Measurements from ENCODE around the gene GNAI3.
"Not testable (repeated sequence)": the region's sequence is repeated elsewhere in the genome, so short reads cannot be mapped to it uniquely, and the experiment has no call there.

The GNAI3 gene

DNA sequence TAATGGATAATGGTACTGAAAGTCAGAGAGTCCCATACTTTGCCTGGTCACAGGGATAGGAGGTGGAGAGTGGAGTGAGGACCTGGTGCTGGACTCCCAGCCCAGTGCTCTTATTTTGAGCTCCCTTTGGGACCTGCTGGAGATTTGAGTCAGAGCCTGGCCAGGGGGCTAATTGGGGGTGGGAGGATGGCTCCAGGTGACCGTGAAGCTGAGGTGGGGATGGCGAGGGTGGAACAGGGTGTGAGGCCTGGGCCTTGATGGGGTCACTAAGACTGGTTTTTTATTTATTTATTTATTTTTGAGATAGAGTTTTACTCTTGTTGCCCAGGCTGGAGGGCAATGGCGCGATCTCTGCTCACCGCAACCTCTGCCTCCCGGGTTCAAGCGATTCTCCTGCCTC is 89.0 kb downstream of the GNAI3 start:
- no peak for DNase-seq (ENCODE audit: low spot score)

DNA sequence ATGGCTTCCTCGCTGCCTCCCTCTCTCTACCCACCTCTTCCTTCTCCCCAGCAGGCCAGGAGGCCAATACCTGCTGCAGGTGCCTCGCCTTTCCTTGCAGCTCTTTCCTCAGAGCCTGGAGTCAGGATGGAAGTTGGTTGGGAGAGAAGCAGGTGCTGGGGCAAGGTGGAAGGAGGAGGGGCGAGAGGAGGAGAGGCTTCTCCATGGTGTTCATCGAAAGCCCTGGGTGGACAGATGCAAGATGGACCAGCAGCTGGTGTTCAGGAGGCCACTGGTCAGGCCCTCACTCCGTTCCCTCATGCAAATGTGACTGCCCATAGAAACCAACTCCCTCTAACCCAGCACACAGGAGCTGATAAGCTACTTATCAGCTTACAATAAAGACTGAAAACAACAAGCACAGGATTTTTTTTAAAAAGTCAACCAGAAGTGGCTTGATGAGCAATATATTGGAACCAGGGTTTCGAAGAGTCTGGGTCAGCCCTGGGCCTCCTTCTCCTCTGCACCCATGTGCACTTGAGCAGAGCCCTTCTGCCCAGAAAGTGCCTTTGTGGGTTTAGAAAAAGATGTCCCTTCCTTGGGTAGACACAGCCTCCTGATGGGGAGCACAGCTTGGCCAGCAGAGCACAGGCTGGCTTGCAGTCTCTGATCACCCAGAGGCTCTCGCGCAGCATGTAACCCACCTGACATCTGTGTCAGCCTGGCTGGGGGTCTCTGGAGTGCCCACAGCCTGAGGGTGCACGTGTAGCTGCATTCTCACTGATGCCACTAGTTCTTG is 90.8 kb downstream of the GNAI3 start:
- no peak for DNase-seq (ENCODE audit: low spot score)

DNA sequence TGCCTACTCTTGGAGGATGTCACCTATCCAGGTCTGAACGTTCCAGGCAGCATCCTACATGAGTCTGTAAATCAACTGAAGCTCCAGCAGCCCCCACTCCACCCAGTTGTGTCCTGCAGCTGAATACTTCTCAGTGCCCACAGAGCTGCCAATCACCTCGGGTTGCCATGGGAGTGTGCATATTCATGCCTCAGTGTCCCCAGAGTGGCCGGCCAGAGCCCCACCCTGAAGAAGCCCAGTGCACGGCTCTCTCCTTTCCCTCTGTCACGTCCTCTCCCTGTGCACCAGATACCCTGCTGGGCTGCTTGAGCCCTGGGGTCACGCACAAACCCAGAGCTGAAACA is 91.4 kb downstream of the GNAI3 start:
- DNase-seq (ENCODE audit: low spot score) = no peak

DNA sequence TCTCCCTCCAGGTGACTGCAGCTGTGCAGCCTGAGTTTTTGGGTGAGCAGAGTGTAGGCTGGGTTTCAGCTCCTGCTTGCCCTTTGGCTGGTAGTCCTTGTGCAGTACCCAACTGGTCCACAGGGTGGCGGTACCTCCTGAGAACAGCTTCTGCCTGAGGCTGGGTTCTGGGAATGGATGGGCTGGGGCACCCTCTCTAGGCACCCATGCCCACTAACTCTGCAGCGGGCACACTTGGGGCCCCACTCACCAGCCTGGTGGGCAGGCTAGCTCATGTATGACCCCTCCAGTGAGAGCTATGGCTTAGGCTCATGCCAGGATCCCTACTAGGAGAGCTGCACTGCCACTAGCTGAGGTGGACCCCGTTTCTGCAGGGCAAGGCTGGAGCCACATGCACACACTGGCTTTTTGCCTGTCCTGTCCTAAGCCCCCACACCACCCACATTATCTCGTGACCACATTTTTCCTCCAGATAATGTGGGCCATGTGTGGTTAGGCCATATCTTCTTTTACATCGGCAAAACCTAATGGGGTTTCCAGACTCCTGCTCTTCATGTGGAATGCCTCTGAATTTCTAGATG is 92.0 kb downstream of the GNAI3 start:
- peak; percentile 83 for DNase-seq (ENCODE audit: low spot score)

DNA sequence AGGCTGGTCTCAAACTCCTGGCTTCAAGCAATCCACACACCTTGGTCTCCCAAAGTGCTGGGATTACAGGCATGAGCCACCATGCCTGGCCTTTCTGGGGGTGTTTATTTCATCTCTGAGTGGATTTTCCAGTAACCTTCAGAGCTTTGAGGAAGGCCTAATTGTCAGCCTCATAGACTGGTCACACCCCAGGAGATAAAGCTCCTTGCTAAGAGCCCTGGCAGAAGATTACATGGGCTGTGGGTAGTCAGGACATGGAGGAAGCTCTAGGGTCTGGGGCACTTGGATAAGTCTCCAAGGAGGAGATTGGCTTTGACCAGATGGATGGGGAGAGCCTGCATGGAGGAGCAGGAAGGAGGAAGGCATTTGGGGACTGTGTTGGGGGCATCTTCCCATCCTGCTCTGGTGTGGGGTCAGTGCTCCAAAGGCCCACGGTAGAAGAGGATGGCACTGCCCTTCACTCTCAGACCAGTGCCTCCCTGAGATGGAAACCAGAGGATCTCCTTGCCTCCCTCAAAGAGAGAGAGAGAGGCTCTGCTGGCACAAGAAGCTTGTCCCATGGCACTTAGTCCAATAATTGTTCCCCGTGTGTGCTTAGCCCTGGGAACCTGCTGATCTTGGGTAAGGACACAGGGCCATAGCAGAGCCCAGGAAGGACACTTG is 92.8 kb downstream of the GNAI3 start:
- DNase-seq (ENCODE audit: low spot score) = no peak

DNA sequence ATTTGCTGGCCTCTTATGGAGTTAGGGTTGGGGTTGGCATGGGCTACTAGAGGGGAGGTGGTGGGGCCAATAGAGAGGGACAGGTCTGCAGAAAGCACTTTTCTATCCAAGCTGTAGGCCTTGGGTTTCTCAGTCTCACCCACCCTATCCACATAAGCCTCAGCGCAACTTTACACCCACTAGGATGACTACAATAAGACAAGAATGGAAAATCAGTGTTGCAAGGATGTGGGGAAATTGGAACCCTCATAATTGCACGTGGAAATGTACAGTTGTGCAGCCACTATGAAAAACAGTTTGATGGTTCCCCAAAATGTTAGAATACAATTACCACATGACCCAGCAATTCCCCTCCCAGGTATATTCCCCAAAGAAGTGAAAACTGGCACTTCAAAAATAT is 93.4 kb downstream of the GNAI3 start:
- DNase-seq (ENCODE audit: low spot score) = no peak

DNA sequence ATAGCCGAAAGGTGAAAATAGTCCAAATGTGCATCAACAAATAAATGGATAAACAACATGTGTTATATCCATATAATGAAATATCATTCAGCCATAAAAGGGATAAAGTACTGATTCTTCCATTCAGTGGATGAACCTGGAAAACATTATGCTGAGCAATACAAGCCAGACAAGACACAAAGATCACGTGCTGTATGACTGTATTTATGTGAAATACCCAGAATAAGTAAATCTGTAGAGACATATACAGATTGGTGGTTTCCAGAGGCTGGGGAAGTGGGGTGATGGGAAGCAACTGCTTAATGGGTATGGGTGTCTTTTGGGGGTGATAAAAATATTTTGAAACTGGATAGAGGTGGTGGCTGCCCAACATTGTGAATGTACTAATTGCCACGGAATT is 94.2 kb downstream of the GNAI3 start:
- DNase-seq (ENCODE audit: low spot score) = no peak

DNA sequence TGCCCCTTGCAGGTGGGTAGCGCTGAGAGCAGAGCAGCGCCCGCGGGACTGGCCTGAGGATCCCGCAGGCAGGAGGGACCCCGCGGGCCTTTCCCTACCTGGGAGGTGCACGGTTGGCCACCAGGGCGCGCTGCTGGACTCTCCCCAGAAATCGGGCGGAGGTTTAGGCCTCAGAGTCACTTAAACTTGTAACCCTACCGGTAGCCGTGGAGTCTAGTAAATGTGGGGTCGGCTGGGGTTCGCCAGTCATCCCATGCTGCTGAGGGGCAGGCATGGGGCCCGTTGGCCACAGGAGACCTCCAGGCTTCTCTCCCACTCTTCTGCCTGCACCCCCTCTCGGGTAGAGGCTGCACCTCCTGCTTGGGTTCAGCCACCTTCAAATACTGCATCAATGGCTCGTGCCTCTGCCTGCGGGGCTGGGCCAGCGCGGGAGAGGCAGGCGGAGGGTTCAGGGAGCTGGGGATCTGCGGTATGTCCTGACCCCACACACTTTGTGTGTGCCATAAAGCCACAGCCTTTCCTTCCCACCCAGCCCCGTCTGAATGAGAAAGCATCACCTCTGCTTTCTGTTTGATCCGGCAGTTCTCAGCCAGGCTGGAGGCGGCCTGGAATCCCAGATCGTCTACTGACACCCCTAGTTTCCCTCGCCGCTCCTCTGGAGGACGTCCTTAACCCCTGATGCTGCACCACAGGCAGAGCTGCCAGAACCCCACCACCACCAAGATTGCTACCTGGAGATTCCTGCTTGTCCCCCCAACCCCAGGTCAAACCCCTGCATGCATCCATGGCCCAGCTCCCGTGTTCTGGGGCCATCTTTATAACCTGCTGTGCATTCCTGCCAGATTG is 95.2 kb downstream of the GNAI3 start:
- DNase-seq (ENCODE audit: low spot score) = peak; percentile 82

DNA sequence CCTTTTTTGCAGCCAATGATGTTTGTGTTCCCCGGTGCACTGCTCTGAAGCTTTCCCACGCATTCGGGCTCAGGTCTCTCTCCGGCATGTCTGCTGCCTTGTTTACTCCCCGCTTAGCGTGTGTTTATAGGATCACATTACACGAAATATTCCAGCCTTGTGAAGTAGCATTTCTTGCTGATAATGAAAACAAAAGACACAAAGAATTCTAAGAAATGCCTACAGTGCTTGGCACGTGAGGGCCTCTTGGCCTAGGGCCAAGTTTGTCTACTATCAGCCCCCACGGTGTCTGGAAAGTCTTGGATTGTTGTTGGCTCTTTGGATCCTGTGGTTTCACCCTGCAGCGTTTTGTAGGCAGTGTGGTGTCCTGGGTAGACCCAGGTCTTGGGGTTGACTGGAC is 96.3 kb downstream of the GNAI3 start:
- no peak for DNase-seq (ENCODE audit: low spot score)

DNA sequence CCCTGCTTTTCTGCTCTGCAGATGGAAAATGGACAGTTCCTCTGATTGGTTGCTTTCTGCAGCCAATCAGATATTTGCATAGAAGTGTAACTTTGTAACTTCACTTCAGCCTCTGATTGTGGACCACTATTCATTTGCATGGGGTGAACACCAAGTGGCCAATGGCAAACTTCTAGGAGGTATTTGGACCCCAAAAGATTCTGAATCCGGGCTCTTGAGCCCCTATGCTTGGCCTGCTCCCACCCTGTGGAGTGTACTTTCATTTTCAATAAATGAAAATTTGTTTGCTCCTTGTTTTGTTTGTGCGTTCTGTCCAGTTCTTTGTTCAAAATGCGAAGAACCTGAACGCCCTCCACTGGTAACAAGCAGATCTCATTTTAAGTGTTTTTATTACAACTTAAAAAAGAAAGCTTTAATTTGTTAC is 101.1 kb downstream of the GNAI3 start:
- no peak for DNase-seq (ENCODE audit: low spot score)

DNA sequence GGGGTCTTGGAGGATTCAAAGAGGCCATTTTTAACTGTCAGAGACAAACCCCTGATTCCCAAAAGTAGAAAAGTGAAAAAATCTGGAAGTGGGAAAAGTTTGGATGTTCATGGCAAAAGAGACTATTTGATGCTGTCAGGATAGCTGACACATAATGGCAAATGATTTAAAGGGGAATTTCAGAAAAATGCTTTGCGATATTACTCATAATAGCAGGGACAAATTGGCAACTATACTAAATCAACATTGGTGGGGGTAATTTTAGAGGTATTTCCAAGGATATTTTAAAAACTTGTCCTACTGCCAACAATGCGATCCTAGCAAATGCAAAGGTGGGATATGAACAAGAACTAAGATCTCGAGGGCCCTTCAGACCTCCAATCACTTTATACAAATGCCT is 102.2 kb downstream of the GNAI3 start:
- DNase-seq (ENCODE audit: low spot score) = no peak

DNA sequence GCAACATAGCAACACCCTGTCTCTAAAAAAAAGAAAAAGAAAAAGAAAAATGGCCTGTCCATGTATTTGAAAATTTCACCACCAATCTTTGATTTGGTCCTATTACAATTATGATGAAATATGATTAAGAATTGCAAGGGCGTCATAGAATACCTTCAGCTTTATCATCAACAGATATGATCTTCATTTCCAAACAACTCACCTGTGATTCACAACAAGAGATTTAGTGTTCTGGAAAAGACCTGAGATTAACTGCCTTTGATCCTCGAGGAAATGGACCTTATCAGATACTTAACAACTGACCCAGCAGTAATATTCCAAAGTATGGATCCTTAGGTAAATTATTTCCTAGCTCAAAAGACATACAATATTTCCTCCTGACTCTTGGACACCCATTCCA is 104.0 kb downstream of the GNAI3 start:
- no peak for DNase-seq (ENCODE audit: low spot score)

DNA sequence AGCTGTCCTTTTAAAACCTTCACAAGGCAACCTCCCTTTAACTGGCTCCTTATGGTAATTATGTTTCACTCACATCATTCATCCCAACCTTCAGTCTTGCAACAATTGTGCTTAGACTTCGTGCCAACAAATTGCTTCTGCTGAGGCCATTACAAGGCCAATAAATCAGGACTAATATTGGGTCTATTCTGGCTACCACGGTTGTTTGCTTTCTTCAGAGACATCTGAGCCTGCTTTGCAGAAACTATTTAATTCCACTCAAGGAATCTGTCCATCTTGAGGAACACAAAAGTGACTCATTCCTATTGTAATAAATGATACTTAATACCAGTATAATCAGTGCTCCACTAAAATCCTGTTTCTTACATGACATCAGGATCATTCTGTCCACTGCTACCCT is 104.9 kb downstream of the GNAI3 start:
- DNase-seq (ENCODE audit: low spot score) = no peak

DNA sequence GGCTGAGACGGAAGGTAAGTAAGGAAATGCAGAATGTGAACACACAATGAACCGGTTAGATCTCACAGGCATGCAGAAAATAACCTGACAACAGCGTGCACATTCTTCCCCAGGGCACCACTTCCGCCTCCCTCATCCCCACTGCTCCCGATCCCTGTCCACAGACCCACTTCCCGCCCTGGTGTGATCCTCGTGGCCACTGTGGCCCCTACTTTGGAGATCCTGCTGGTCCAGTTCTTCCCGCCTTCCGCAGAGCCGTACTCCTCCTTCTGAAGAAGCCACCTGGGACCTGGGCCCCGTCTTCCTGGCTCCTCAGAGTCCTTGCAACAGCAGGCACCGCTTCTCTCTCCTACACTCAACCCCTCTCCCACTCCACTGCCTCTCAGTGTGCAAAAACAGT is 106.1 kb downstream of the GNAI3 start:
- DNase-seq (ENCODE audit: low spot score) = no peak

DNA sequence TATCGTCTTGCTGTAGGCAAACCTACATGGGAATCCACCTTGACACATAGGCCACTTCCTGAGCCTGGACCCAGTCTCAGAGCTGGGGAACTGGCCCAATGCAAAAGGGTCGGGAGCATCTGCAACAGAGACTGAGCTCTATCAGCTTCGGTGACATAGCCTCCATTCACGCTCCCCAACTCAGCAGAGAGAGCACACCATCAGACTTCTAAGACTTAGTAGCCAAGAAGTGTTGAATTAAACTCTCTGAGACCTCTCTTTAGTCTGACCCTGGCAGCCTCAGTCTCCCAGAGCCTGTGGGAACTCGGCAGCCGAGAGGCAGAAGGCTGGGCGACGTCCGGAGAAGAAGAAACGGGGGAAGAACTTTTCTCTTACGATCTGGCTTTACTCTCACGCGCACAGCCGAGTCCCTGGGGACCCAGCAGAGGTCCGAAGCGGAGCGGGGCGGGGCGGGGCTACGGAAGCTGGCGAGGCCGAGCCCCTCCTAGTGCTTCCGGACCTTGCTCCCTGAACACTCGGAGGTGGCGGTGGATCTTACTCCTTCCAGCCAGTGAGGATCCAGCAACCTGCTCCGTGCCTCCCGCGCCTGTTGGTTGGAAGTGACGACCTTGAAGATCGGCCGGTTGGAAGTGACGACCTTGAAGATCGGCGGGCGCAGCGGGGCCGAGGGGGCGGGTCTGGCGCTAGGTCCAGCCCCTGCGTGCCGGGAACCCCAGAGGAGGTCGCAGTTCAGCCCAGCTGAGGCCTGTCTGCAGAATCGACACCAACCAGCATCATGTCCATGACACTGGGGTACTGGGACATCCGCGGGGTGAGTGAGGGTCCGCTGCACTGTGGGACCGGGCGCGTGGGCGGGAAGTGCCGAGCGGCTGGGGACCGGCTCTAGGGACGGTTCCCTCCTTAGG is 107.5 kb downstream of the GNAI3 start, which contains the start of gene GSTM4:
Gene GSTM4 (plus strand): TSS at position 485 of the 905 bp plus-strand sequence. CDS start 291 bp downstream, at position 776.
- peak; percentile 53 for DNase-seq (ENCODE audit: low spot score)

DNA sequence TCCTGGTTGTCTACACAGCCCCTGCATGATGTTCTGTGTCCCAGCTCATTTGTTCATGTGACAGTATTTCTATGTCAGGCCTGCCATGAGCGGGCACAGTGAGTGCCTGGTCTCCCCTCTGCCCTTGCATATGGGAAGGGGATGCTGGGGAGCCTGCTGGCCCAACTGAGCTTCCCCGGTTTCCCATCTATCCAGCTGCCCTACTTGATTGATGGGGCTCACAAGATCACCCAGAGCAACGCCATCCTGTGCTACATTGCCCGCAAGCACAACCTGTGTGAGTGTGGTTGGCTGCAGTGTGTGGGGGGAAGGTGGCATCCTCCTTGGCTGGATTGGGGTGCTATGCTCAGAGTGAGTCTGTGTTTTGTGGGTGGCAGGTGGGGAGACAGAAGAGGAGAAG is 109.0 kb downstream of the GNAI3 start:
- no peak for DNase-seq (ENCODE audit: low spot score)

DNA sequence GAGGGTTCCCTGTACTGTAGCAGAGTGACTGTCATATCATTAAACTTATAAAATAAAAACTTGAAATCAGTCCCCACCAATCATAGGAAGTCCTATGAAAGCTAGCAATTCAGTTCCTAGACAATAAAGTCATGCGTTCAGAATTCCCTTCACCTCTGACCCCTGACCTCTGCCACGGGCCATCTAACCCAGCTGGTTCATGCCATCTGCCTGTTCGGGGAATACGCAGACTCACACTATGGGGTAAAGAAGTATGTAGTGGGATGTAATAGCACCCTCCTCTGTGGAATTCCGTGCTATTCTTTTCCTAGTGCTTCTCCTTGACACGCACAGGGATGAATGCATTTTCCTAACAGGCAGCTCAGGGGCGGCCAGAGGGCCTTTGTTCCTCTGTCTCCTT is 109.6 kb downstream of the GNAI3 start:
- DNase-seq (ENCODE audit: low spot score) = no peak

DNA sequence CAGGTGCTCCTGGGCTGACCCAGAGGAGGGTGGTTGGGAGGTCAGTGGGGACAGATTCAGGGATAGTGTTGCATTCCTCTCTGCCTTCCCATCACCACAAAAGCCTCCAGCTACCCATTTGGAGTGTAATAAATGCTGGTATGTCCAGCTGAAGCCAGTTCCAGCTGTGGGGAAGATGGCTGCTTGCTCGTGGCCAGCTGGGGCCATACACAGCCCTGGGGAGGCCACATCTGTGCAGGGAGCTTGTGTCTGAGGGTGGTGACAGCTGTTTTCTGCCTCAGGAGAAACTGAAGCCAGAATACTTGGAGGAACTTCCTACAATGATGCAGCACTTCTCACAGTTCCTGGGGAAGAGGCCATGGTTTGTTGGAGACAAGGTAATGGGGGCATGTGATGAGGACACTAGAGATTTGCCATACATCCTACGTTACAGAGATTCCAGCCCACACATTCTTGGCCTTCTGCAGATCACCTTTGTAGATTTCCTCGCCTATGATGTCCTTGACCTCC is 110.2 kb downstream of the GNAI3 start:
- no peak for DNase-seq (ENCODE audit: low spot score)

DNA sequence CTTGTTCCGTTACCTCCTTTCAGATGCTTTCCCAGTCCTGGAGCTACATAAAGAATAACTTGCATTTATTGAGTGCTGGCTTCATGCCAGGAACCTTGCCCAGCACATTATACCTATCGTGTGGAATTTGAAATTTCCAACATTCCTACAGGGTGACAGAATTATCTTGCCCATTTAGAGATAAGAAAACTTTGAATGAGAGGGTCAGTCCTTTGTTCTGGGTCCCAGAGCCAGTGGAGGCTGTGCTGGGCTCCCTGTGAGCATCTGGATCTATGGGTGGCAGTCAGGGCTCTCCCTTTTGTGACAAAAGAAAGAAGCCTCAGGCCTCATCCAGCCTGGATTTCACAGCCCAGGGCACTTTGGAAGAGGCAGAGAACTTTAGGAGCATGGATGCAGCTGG is 110.7 kb downstream of the GNAI3 start:
- DNase-seq (ENCODE audit: low spot score) = no peak

DNA sequence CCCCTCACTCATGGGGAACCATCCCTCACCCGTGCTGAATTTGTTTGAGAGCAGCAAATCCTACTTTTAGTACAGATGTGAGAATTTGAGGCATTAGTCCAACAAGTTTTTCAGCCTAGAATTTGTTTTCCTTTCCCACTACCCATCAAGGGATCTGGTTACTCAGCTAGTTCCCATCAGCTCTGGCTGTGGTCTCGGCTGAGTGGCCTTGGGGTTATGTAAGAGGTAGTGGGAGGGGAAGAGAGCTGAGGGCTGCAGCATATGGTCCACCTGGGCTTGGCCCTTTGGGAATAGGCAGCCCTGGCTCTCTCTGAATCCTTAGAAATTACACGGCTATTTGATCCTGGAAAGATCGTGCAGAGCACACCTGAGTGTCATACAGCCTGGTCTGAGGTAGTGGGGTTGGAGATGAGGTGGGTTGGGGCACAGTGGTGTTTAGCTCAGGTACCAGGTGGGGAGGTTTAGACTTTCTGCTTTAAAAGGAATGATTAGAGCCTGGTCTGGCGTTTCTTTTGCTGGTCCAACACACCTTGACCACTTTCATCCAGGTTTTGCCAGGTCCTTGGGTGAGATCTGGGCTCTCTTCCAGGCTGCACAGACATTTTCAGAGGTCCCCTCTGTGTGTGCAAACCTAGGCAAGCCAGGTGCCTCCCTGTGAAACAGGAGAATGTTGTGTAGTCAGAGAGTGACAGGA is 111.7 kb downstream of the GNAI3 start:
- no peak for DNase-seq (ENCODE audit: low spot score)

DNA sequence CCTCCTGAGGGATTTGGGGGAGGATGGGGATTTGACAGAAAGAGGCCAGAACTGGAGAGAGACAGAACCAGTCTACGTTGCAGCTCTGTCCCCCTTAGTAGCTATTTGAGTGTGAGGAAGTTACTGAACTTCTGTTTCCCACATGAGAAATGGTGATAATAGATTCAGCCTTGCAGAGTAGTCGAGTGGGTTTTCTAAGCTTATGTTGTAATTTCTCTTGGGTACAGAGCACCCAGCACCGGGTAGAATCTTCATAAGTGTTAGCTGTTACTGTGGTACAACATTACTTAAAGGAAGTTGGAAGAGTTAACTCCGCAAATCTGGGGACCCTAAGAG is 112.2 kb downstream of the GNAI3 start:
- not testable (repeated sequence) for DNase-seq (ENCODE audit: low spot score)
